MM.1S (cell line): ENCODE results near the gene NPEPL1.

Experiments
- DNase-seq: peaks from one replicate; pipeline ENCODE4 v3.0.0-alpha.2; 2015
- H2AFZ ChIP-seq: fragments of 300-600 bp; sonication (generic); 2 replicates; pipeline ENCODE4 v1.6.0; 2016; ENCODE audit warnings: antibody characterized with exemption, low read length
- H3F3A ChIP-seq: fragments of 300-600 bp; sonication (generic); 2 replicates; pipeline ENCODE4 v1.6.1; 2016; ENCODE audit warnings: mild to moderate bottlenecking, antibody characterized with exemption, low read length, moderate library complexity, mixed read lengths; ENCODE audit not compliant: insufficient read depth
- H3K27ac ChIP-seq: fragments of 300-600 bp; sonication (generic); 2 replicates; pipeline ENCODE4 v1.5.1; 2016; ENCODE audit warnings: mild to moderate bottlenecking, low read length
- H3K27me3 ChIP-seq: fragments of 300-600 bp; sonication (generic); replicated peaks from 2 replicates; pipeline ENCODE4 v1.6.0; 2016; ENCODE audit warnings: low read length; ENCODE audit not compliant: insufficient read depth
- H3K36me3 ChIP-seq: fragments of 300-600 bp; sonication (generic); replicated peaks from 2 replicates; pipeline ENCODE4 v1.6.1; 2016; ENCODE audit warnings: mild to moderate bottlenecking, low read length, mixed read lengths; ENCODE audit not compliant: insufficient read depth
- H3K4me1 ChIP-seq: fragments of 300-600 bp; sonication (generic); 2 replicates; pipeline ENCODE4 v1.6.1; 2016; ENCODE audit warnings: low read length, mixed read lengths
- H3K4me2 ChIP-seq: fragments of 300-600 bp; sonication (generic); 2 replicates; pipeline ENCODE4 v1.6.0; 2016; ENCODE audit warnings: low read depth, low read length
- H3K4me3 ChIP-seq: fragments of 300-600 bp; sonication (generic); 2 replicates; pipeline ENCODE4 v1.5.1; 2016; ENCODE audit warnings: low read length, mixed read lengths
- H3K79me2 ChIP-seq: fragments of 300-600 bp; sonication (generic); 2 replicates; pipeline ENCODE4 v1.6.1; 2016; ENCODE audit warnings: mixed run types, low read length, mixed read lengths
- H3K9ac ChIP-seq: fragments of 300-600 bp; sonication (generic); 2 replicates; pipeline ENCODE4 v1.6.1; 2016; ENCODE audit warnings: low read length, mixed read lengths
- H3K9me2 ChIP-seq: fragments of 300-600 bp; sonication (generic); replicated peaks from 2 replicates; pipeline ENCODE4 v1.6.1; 2016; ENCODE audit warnings: mild to moderate bottlenecking, low read length, mixed read lengths; ENCODE audit not compliant: insufficient read depth
- H3K9me3 ChIP-seq: fragments of 300-600 bp; sonication (generic); replicated peaks from 2 replicates; pipeline ENCODE4 v1.6.1; 2016; ENCODE audit warnings: mild to moderate bottlenecking, low read length, mixed read lengths; ENCODE audit not compliant: insufficient read depth
- H4K20me1 ChIP-seq: fragments of 300-600 bp; sonication (generic); 2 replicates; pipeline ENCODE4 v1.6.1; 2016; ENCODE audit warnings: mild to moderate bottlenecking, low read length, moderate library complexity, mixed read lengths; ENCODE audit not compliant: insufficient read depth
- EZH2 ChIP-seq: fragments of 300-600 bp; sonication (generic); optimal IDR thresholded peaks from 2 replicates; pipeline ENCODE3; 2017; ENCODE audit warnings: low read depth, mild to moderate bottlenecking, antibody characterized with exemption, low read length, mixed read lengths
- EZH2phosphoT487 ChIP-seq: fragments of 300-600 bp; sonication (generic); IDR thresholded peaks from 2 replicates; pipeline ENCODE4 v1.6.1; 2018; ENCODE audit warnings: antibody characterized with exemption, low read length
- TF ChIP-seq, protein P1 (sequence below): fragments of 300-600 bp; sonication (generic); IDR thresholded peaks from 2 replicates; pipeline ENCODE4 v1.5.1; 2016; ENCODE audit warnings: antibody characterized with exemption, low read length, mixed read lengths

Gene NPEPL1

DNA sequence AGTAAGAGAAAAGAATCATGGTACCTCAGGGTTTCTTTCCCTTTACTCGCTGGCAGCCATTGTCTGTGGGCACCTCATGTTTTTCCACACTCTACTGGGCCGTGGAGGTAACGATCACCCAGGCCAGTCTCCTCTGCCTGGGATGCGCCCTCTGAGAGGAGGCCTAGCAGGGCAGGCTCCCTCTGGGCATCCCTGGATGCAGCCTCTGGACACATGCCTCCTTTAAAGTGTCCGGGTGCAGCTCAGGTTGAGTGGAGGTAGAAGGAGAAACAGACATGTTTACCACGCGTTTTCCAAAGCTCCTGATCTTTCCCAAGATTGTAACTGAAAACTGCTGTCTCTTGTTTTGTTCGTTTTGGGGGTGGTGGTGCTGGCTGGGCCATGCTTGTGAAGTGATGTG, 13.8 kb upstream of the NPEPL1 start:
- Histone ChIP-seq H3K4me3 (no peak overlapping the region), H4K20me1 (no peaks in the 10 kb centered on the region), H3K9me2 (no peaks in the 10 kb centered on the region), H3K4me2 (no peak overlapping the region), H3K36me3 (no peaks in the 10 kb centered on the region; the same call in 1 of the 2 replicates), H3K9ac (no peak overlapping the region), H3K79me2 (no peaks in the 10 kb centered on the region), H3K9me3 (no peaks in the 10 kb centered on the region), H3F3A (no peaks in the 10 kb centered on the region), H3K4me1 (no peaks in the 10 kb centered on the region), H3K27me3 (no peaks in the 10 kb centered on the region), H3K27ac (no peak overlapping the region), H2AFZ (no peak overlapping the region)
- TF ChIP-seq, protein P1, sequence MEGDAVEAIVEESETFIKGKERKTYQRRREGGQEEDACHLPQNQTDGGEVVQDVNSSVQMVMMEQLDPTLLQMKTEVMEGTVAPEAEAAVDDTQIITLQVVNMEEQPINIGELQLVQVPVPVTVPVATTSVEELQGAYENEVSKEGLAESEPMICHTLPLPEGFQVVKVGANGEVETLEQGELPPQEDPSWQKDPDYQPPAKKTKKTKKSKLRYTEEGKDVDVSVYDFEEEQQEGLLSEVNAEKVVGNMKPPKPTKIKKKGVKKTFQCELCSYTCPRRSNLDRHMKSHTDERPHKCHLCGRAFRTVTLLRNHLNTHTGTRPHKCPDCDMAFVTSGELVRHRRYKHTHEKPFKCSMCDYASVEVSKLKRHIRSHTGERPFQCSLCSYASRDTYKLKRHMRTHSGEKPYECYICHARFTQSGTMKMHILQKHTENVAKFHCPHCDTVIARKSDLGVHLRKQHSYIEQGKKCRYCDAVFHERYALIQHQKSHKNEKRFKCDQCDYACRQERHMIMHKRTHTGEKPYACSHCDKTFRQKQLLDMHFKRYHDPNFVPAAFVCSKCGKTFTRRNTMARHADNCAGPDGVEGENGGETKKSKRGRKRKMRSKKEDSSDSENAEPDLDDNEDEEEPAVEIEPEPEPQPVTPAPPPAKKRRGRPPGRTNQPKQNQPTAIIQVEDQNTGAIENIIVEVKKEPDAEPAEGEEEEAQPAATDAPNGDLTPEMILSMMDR = no peak
- TF ChIP-seq EZH2 (no peak), EZH2phosphoT487 (no peak)
- no peak for DNase-seq

GRCh38 chr20:58682656-58683531, 9.7 kb upstream of the NPEPL1 start:
- H3K9ac ChIP-seq = no peak overlapping the region
- H3K4me3 ChIP-seq = no peak overlapping the region
- TF ChIP-seq, protein P1 = no peak
- no peak for TF ChIP-seq EZH2
- TF ChIP-seq EZH2phosphoT487 = no peak
- no peak overlapping the region for H2AFZ ChIP-seq
- no peaks in the 10 kb centered on the region for H3K36me3 ChIP-seq
- no peaks in the 10 kb centered on the region for H3K4me1 ChIP-seq
- H3K27me3 ChIP-seq = no peaks in the 10 kb centered on the region
- H3K79me2 ChIP-seq = no peaks in the 10 kb centered on the region
- H3K9me3 ChIP-seq = no peaks in the 10 kb centered on the region
- H4K20me1 ChIP-seq = no peaks in the 10 kb centered on the region
- no peak overlapping the region for H3K4me2 ChIP-seq
- H3F3A ChIP-seq = no peaks in the 10 kb centered on the region
- no peak overlapping the region for H3K27ac ChIP-seq
- no peaks in the 10 kb centered on the region for H3K9me2 ChIP-seq
- no peak for DNase-seq

DNA sequence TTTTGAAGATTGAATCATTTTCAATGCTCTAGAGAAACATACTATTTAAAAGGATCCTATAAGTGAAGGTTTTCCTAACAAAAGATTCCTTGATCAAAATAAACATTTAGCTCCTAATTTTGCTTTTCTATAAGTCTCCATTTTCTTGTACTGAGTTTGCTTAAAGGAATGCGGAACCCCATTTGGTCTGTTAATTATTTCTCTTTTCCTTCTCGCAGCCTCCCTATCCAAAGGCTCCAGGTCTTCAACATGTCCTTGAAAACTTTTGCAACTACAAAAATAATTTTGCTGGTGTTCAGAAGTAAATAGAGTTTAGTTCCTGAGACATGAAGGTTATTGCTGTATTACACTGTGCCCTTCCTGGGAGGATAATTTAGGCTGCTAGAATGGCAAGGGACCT, 8.3 kb upstream of the NPEPL1 start:
- Histone ChIP-seq H3K9me2 (no peaks in the 10 kb centered on the region), H3K27me3 (no peaks in the 10 kb centered on the region), H3F3A (no peaks in the 10 kb centered on the region), H3K79me2 (no peaks in the 10 kb centered on the region), H4K20me1 (no peaks in the 10 kb centered on the region), H2AFZ (no peak overlapping the region), H3K9me3 (no peaks in the 10 kb centered on the region), H3K4me1 (no peaks in the 10 kb centered on the region), H3K27ac (no peak overlapping the region), H3K4me2 (no peak overlapping the region), H3K4me3 (no peak overlapping the region), H3K36me3 (no peaks in the 10 kb centered on the region), H3K9ac (no peak overlapping the region)
- TF ChIP-seq, protein P1 = no peak
- no peak for TF ChIP-seq EZH2phosphoT487
- no peak for TF ChIP-seq EZH2
- no peak for DNase-seq
